Panc1 (cell line): ENCODE results near the gene HDHD3. TPM values are rescaled to one million over a fixed set of nuclear protein-coding genes. Genes with fewer than 3 reads are reported as not detected.

ENCODE experiments used
- ATAC-seq: fragments of 200-7000 bp; cut with Tn5 transposase; 2 replicates; pipeline ENCODE4 v1.9.1; 2020; ENCODE audit warnings: mild to moderate bottlenecking, moderate library complexity
- BruUV-seq: library from RNA; stranded (reverse); fragments of 400-500 nt; replicated peaks from 2 replicates; lab custom pipeline; 2021; lab: Mats Ljungman, UMichigan
- CTCF ChIA-PET: fragments of 300-600 bp; sonication (Branson Sonifier 250); formaldehyde crosslinking; loops from one replicate; lab custom pipeline; 2022; ENCODE audit warnings: antibody characterized with exemption; lab: Charles Lee
- POLR2A ChIA-PET: fragments of 300-600 bp; sonication (Branson Sonifier 250); formaldehyde crosslinking; loops from one replicate; lab custom pipeline; 2022; ENCODE audit warnings: antibody characterized with exemption; lab: Charles Lee
- DNase-seq: peaks from one replicate; pipeline ENCODE4 v3.0.0-alpha.2; 2010; ENCODE audit warnings: low read depth, low spot score
- H3K27ac ChIP-seq: 2 replicates; pipeline ENCODE4 v1.5.1; 2011; ENCODE audit warnings: mild to moderate bottlenecking, low read length, inconsistent platforms
- H3K27me3 ChIP-seq: fragments of 200-500 bp; sonication (Bioruptor generic); 2 replicates; pipeline ENCODE4 v1.6.0; 2014; ENCODE audit warnings: low read length, inconsistent platforms; ENCODE audit not compliant: control insufficient read depth, insufficient read depth
- H3K36me3 ChIP-seq: fragments of 200-500 bp; sonication (Bioruptor generic); 2 replicates; pipeline ENCODE4 v1.5.1; 2014; ENCODE audit warnings: inconsistent platforms, mild to moderate bottlenecking, low read length, moderate library complexity; ENCODE audit not compliant: control insufficient read depth, insufficient read depth
- H3K4me1 ChIP-seq: 2 replicates; pipeline ENCODE4 v1.5.1; 2011; ENCODE audit warnings: inconsistent platforms, mild to moderate bottlenecking, low read length, moderate library complexity; ENCODE audit not compliant: control insufficient read depth, insufficient read depth
- H3K4me3 ChIP-seq, 2 experiments: 2 replicates each; pipeline ENCODE4 v1.5.1; 2011 to 2012; ENCODE audit warnings: low read depth in 2 of 2, low read length in 2 of 2, mild to moderate bottlenecking in 2 of 2, inconsistent platforms in 1 of 2, moderate library complexity in 1 of 2
- H3K9me3 ChIP-seq: fragments of 200-500 bp; sonication (Bioruptor generic); 2 replicates; pipeline ENCODE4 v1.5.1; 2014; ENCODE audit warnings: low read depth, mild to moderate bottlenecking, inconsistent platforms, low read length, moderate library complexity; ENCODE audit not compliant: control insufficient read depth, insufficient read depth
- POLR2AphosphoS5 ChIP-seq: IDR thresholded peaks from 2 replicates; pipeline ENCODE4 v1.6.1; 2012; ENCODE audit warnings: mild to moderate bottlenecking, low read depth, low read length, moderate library complexity
- SIN3A ChIP-seq: IDR thresholded peaks from 2 replicates; pipeline ENCODE4 v1.6.1; 2012; ENCODE audit warnings: low read depth, mild to moderate bottlenecking, low read length, moderate library complexity, borderline replicate concordance; ENCODE audit not compliant: insufficient read depth
- TCF7L2 ChIP-seq: IDR thresholded peaks from 2 replicates; pipeline ENCODE4 v1.6.1; 2011; ENCODE audit warnings: mild to moderate bottlenecking, low read depth, low read length, inconsistent platforms
- in situ Hi-C: cut with HindIII; loops from 2 replicates; pipeline ENCODE4 v1.10.0; 2016; ENCODE audit warnings: low sequenced_read_pairs, low pct_unique_long_range_greater_than_20kb
- intact Hi-C: fragments of 100-400 bp; cut with micrococcal nuclease; formaldehyde crosslinking; loops from one replicate; pipeline ENCODE4 v1.10.0; 2022; ENCODE audit not compliant: unreplicated experiment
- total RNA-seq: library from RNA; stranded (reverse); gene quantifications from one replicate; pipeline ENCODE4 v1.2.1, GENCODE V29; 2021; ENCODE audit not compliant: unreplicated experiment
- TF ChIP-seq, protein P1 (sequence below): fragments of 450-650 bp; IDR thresholded peaks from 2 replicates; pipeline ENCODE4 v1.5.1; 2017; ENCODE audit warnings: mild to moderate bottlenecking
- TF ChIP-seq, protein P2 (sequence below), 2 experiments: IDR thresholded peaks; 2 replicates each; pipeline ENCODE4 v1.6.1; 2011 to 2012; ENCODE audit warnings: low read depth in 2 of 2, control low read depth in 1 of 2, low read length in 1 of 2, mild to moderate bottlenecking in 1 of 2, moderate library complexity in 1 of 2; ENCODE audit not compliant: insufficient read depth in 1 of 2

The HDHD3 gene
- total RNA-seq, 1 experiment from 2014 or later = 14.5 TPM

DNA sequence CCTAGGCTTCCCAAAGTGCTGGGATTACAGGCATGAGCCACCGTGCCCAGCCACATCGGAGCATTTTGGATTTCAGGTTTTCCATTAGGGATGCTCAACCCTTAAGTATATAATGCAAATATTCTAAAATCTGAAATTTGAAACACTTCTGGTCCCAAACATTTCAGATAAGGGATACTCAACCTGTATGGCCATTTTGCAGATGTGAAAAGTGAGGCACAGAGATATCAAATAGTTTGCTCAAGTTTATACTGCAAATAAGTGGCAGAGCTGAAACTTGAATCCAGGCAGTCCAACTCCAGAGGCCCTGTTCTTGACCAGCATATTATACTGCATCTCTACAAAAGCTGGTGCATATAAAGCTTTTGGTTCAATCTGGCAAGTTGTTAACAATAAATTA, 39.1 kb downstream of the HDHD3 start:
- no peaks in the 10 kb centered on the region for H3K27me3 ChIP-seq
- H3K36me3 ChIP-seq = no peaks in the 10 kb centered on the region
- in situ Hi-C loops = no loop called here
- POLR2A ChIA-PET = no interaction called here
- CTCF ChIA-PET = no interaction called here
- H3K4me1 ChIP-seq = no peaks in the 10 kb centered on the region; the same call in 1 of the 2 replicates
- ATAC-seq (no peak), DNase-seq (no peak)
- TF ChIP-seq, protein P1, sequence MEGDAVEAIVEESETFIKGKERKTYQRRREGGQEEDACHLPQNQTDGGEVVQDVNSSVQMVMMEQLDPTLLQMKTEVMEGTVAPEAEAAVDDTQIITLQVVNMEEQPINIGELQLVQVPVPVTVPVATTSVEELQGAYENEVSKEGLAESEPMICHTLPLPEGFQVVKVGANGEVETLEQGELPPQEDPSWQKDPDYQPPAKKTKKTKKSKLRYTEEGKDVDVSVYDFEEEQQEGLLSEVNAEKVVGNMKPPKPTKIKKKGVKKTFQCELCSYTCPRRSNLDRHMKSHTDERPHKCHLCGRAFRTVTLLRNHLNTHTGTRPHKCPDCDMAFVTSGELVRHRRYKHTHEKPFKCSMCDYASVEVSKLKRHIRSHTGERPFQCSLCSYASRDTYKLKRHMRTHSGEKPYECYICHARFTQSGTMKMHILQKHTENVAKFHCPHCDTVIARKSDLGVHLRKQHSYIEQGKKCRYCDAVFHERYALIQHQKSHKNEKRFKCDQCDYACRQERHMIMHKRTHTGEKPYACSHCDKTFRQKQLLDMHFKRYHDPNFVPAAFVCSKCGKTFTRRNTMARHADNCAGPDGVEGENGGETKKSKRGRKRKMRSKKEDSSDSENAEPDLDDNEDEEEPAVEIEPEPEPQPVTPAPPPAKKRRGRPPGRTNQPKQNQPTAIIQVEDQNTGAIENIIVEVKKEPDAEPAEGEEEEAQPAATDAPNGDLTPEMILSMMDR = no peak
- TF ChIP-seq POLR2AphosphoS5 (no peak), TCF7L2 (no peak), SIN3A (no peak)
- TF ChIP-seq, protein P2, sequence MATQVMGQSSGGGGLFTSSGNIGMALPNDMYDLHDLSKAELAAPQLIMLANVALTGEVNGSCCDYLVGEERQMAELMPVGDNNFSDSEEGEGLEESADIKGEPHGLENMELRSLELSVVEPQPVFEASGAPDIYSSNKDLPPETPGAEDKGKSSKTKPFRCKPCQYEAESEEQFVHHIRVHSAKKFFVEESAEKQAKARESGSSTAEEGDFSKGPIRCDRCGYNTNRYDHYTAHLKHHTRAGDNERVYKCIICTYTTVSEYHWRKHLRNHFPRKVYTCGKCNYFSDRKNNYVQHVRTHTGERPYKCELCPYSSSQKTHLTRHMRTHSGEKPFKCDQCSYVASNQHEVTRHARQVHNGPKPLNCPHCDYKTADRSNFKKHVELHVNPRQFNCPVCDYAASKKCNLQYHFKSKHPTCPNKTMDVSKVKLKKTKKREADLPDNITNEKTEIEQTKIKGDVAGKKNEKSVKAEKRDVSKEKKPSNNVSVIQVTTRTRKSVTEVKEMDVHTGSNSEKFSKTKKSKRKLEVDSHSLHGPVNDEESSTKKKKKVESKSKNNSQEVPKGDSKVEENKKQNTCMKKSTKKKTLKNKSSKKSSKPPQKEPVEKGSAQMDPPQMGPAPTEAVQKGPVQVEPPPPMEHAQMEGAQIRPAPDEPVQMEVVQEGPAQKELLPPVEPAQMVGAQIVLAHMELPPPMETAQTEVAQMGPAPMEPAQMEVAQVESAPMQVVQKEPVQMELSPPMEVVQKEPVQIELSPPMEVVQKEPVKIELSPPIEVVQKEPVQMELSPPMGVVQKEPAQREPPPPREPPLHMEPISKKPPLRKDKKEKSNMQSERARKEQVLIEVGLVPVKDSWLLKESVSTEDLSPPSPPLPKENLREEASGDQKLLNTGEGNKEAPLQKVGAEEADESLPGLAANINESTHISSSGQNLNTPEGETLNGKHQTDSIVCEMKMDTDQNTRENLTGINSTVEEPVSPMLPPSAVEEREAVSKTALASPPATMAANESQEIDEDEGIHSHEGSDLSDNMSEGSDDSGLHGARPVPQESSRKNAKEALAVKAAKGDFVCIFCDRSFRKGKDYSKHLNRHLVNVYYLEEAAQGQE (IDR thresholded peaks at IDR 0.05; ENCODE audit: insufficient read depth in 1 of 2, low read depth in 2 of 2, low read length in 1 of 2) = no peak
- H3K9me3 ChIP-seq = no peaks in the 10 kb centered on the region
- H3K4me3 ChIP-seq = no peak overlapping the region
- intact Hi-C loops = no loop called here
- BruUV-seq = no TSS peak
- H3K27ac ChIP-seq = no peak overlapping the region

DNA sequence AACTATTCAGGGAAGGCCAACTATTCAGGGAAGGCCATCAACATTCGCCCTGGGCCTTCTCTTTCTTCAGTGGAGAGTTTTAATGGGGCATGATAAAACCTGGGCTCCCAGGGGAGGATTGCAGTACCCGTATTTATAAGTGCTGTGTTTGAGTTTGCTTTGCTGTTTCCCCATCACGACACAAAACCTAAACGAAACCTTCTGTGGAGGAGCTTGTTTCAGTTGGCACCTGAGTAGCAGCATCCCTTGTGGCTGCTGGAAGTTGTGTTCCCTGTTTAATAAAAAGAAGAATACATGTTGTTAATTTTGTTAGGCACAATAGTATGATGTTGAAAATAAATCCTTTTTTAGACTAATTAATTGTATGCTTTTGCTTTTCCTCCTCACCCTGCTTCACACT, 45.0 kb downstream of the HDHD3 start:
- no peaks in the 10 kb centered on the region for H3K9me3 ChIP-seq
- ChIA-PET CTCF (no interaction called here), POLR2A (no interaction called here)
- no peak overlapping the region for H3K27ac ChIP-seq
- ATAC-seq (no peak), DNase-seq (no peak)
- in situ Hi-C loops (no loop called here), intact Hi-C loops (no loop called here)
- TF ChIP-seq POLR2AphosphoS5 (no peak), TCF7L2 (no peak), SIN3A (no peak)
- TF ChIP-seq, protein P2 (IDR thresholded peaks at IDR 0.05; ENCODE audit: insufficient read depth in 1 of 2, low read depth in 2 of 2, low read length in 1 of 2) = no peak
- TF ChIP-seq, protein P1 = no peak
- H3K4me3 ChIP-seq = no peak overlapping the region
- no peaks in the 10 kb centered on the region for H3K27me3 ChIP-seq
- H3K4me1 ChIP-seq = no peaks in the 10 kb centered on the region
- H3K36me3 ChIP-seq = no peaks in the 10 kb centered on the region
- no TSS peak for BruUV-seq
